Lower leg skin (tissue), 4 donors: ENCODE data around the gene GINS2. TPM values are rescaled to one million over a fixed set of nuclear protein-coding genes. Genes with fewer than 3 reads are reported as not detected.

Experiments used
- DNase-seq, 2 donors: peaks; one replicate each; pipeline ENCODE4 v3.0.0-alpha.2; 2019; ENCODE audit warnings: low spot score in 2 of 2
- H3K4me3 ChIP-seq: fragments of 200-600 bp; sonication (generic); 2 replicates; pipeline ENCODE4 v1.5.1; 2017; ENCODE audit warnings: mild to moderate bottlenecking, low read depth; ENCODE audit not compliant: poor library complexity, severe bottlenecking
- CTCF ChIP-seq, 3 donors: fragments of 450-650 bp; IDR thresholded peaks; one replicate each; pipeline ENCODE4 v1.5.1; 2016; ENCODE audit warnings: antibody characterized with exemption in 3 of 3, mild to moderate bottlenecking in 3 of 3, moderate library complexity in 2 of 3
- POLR2A ChIP-seq, 2 donors: fragments of 450-650 bp; IDR thresholded peaks; one replicate each; pipeline ENCODE4 v1.6.1; 2016 to 2017; ENCODE audit warnings: antibody characterized with exemption in 2 of 2, mild to moderate bottlenecking in 1 of 2, moderate library complexity in 1 of 2
- WGBS, 2 donors: methylation state at CpG; one replicate each; pipeline ENCODE4 v1.1.5; 2018; 5-methylcytosine and 5-hydroxymethylcytosine counted together
- intact Hi-C: fragments of 100-400 bp; cut with DNase I; formaldehyde crosslinking; loops from one replicate; pipeline ENCODE4 v1.15.0; 2023; ENCODE audit warnings: low total_unique reads
- total RNA-seq, 4 donors: library from RNA; depleted of rRNA; stranded (reverse); fragments of >200 nt; gene quantifications; one replicate each; pipeline ENCODE4 v1.1.0, GENCODE V29; 2016

The GINS2 gene
- total RNA-seq, 4 donors from 2014 or later: 0.38 to 0.98 (median 0.91) TPM; not detected in 1

- TF ChIP-seq POLR2A (IDR thresholded peaks at IDR 0.05): no peak
- TF ChIP-seq CTCF (IDR thresholded peaks at IDR 0.05): no peak
- 92 to 95% methylated on average over 34 to 35 of the region's 35 CpGs for WGBS, 2 donors
- no peak overlapping the region for H3K4me3 ChIP-seq
- intact Hi-C loops: no loop called here
- no peak for DNase-seq
Measured at GRCh38 chr16:85633888-85634287, 54.9 kb downstream of the GINS2 start.

GRCh38 chr16:85633438-85633743 lies 55.4 kb downstream of the GINS2 start:
- H3K4me3 ChIP-seq: no peak overlapping the region
- intact Hi-C loops: no loop called here
- DNase-seq: no peak
- 95 to 96% methylated on average over 13 to 14 of the region's 15 CpGs for WGBS, 2 donors
- TF ChIP-seq CTCF (IDR thresholded peaks at IDR 0.05) (no peak), POLR2A (IDR thresholded peaks at IDR 0.05) (no peak)

GRCh38 chr16:85632709-85633437 lies 55.9 kb downstream of the GINS2 start:
- no peak for TF ChIP-seq CTCF (IDR thresholded peaks at IDR 0.05)
- no peak for TF ChIP-seq POLR2A (IDR thresholded peaks at IDR 0.05)
- intact Hi-C loops: no loop called here
- no peak for DNase-seq
- 94 to 95% methylated on average over 31 to 32 of the region's 35 CpGs for WGBS, 2 donors
- no peak overlapping the region for H3K4me3 ChIP-seq

GRCh38 chr16:85631802-85632393 lies 56.9 kb downstream of the GINS2 start:
- no peak overlapping the region for H3K4me3 ChIP-seq
- WGBS, 2 donors: 81 to 83% methylated on average over 14 to 27 of the region's 27 CpGs
- intact Hi-C loops: no loop called here
- TF ChIP-seq CTCF (IDR thresholded peaks at IDR 0.05) (no peak), POLR2A (IDR thresholded peaks at IDR 0.05) (no peak)
- no peak for DNase-seq

GRCh38 chr16:85631230-85631629 lies 57.5 kb downstream of the GINS2 start:
- intact Hi-C loops: no loop called here
- no peak for TF ChIP-seq POLR2A (IDR thresholded peaks at IDR 0.05)
- TF ChIP-seq CTCF (IDR thresholded peaks at IDR 0.05): no peak
- DNase-seq: no peak
- H3K4me3 ChIP-seq: no peak overlapping the region
- WGBS, 2 donors: 94 to 97% methylated on average over 10 to 11 of the region's 11 CpGs
